GM21528 (cell line): ENCODE data around the gene GATM.
"Not testable (repeated sequence)": the region's sequence is repeated elsewhere in the genome, so short reads cannot be mapped to it uniquely, and the experiment has no call there.

Experiments
- ATAC-seq: cut with Tn5 transposase; IDR thresholded peaks from one replicate; pipeline ENCODE4 v1.9.1; 2021; ENCODE audit warnings: mild to moderate bottlenecking, moderate library complexity; ENCODE audit not compliant: unreplicated experiment, low FRiP score

GATM gene

DNA sequence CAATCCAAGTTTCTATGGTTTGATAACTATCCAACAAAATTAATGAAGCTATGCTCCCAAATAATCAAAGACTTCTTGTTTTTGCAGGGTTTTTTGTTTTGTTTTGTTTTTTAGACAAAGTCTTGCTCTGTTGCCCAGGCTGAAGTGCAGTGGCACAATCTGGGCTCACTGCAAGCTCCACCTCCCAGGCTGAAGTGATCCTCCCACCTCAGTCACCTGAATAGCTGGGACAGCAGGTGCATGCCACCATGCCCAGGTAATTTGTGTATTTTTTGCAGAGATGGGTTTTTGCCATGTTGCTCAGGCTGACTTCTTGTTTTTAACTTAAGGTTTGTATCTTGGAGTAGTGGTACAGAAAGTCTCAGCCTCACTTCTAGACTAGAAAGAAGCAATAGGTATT, 11.0 kb upstream of the GATM start:
- no peak for ATAC-seq

DNA sequence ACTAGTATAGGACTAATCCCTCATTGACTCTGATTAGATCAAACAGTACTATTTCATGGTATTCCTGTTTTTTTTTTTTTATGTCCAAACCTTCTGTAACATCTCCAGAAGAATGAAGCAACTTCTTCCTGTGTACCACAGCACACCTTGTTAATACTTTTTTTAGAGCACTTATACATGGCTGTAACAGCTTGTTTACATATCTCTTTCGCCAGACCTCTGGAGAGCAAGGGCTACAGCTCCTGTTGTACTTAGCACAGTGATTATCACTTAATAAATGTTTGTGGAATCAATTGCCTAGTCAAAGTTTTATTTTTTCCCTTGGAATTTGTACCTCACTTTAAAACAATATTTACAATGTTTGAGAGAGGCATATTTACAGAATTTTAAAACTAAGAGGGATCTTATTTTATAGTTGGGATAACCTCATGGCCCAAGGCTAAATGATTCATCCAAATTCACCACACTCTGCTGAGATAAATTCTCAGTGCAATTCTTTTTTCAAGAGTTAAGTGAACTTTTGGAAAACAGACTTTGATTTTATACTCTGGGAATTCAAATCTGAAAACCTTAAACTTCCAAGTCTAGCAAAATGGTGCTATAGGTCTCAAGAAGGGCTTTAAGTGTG, 9.2 kb upstream of the GATM start:
- no peak for ATAC-seq

DNA sequence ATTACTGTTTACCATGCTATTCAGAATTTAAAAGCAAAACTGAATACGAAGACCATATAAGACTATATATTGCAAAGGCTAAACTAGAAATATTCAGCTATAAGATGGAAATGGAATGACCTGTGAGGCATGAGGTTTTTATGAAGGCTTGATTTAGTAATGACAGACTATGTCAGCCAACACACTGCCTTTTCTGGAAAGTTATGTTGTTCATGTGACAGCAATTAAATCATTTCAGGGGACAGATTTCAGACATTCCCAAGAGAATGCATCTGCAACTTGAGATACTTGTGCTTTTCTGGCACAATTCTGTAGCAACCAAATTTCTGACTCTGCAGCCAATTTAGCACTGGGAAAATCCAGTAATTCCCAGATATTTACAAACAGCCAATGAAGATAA, 8.6 kb upstream of the GATM start:
- no peak for ATAC-seq

DNA sequence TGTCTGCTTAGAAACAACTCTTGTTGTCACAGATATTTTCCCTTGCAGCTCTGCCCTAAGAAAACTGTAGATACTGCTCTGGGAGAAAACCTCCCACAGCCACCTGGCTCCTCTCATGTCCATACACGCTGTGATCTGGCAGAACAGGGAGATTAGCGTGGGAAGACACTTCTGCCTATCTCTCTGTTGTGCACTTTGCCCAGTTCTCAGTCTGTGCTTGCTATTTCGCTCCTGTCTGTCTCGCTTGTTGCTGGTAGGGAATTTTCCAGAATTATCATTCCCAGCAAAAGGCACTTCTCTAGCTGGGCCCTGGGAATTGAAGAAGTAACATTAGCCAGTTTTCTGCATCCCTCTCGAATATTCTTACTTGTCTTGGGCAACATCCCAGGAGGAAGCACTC, 8.1 kb upstream of the GATM start:
- no peak for ATAC-seq

DNA sequence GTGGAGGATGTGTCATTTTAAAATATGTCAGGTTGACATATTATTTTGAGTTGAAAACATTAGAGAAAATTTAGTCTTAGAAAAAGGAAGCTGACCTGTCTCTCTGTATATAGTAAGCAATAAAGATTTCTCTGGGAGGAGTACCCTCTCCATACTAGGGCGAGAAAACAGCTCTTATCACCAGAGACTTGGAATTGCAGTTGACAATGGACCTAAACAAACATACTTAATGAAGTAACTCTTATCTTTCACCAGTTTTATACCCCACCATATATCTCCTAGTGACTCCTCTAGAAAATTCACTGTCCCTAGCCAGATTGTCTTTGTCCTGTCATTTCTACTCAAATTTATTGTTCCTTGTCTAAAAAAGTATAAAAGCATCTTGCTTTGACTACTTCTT, 7.2 kb upstream of the GATM start:
- no peak for ATAC-seq

DNA sequence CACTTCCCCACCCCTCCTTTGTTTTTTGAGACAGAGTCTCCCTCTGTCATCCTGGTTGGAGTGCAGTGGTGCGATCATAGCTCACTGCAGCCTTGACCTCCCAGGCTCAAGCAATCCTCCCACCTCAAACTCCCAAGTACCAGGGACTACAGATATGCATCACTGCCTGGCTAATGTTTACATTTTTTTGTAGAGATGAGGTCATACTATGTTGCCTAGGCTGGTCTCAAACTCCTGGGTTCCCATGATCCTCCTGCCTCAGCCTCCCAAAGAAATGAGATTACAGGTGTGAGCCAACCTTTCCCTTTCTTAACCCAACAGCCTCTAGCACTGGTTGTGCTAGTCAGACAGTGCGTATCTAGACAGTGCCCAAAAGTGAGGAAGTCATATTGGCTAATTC, 6.4 kb upstream of the GATM start:
- no peak for ATAC-seq

DNA sequence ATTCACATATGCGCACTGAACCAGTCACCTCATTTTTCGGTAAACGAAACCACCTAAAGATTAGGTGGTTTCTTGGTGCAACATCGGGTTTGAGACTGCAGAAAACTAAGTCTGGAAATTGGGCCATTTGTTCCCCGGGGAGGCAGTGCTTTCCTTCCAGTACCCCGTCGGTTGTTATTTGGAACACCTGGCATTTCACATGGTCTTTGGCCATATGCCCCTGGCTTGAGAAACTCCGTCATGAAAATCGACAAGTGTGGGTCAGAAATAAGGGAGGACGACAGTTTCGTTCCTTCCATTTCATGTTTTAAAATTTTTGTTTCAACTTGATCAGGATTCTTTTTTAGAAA, 544 bp upstream of the GATM start:
- no peak for ATAC-seq

DNA sequence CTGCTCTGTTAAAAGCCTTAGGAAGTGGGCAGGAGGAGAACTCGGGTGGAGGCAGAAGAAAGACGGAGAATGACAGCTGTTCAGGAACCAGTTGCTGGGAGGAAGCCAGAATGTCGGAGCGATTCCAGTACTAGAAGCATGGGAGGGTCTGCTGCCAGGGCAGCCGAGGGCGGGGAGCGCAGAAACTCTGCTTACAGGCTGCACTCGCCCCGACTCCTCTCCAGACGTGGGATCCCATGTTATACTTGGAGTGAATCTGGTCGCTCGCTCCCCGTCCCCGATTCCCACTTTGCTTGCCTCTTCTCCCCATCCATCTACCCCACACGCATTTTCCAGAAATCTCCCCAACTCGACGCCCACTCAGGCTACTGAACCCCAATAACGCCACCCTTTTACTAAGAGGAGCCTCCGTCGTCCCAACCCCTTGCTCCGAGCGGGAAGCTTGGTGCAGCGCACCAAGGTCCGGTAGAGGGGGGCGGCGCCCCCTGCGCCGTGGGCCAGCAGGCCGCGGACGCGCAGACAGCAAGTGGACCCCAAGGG, 665 bp downstream of the GATM start:
- peak; percentile 24 for ATAC-seq

DNA sequence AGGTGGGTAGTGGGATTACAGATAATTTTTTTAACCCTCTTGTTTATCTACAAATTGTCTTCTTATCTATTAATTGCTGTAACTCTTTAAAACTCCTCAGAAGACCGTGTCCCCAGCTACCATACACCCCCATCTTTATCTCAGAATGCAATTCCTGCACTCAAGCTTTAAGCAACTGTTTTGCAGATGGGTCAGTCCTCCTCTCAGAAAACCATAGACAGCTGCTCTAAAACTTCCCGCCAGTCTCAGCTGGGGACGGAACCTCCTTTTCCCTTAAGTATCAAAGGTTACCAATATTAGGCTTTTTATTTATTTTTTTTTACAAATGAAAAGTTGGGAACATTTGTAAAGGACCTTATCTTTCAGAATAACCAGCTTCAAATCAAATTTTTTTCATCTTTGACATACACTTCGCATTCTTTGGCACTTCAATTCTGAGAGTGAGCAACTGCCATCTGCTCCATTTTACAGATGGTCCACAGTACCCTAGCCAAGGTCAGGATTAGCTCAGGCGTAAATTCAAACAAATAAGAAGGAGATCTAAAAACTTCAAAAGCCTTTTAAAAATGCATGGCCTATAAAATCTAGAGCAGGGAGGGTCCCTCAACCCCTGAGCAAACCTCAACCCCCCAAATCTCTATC, 1.3 kb downstream of the GATM start:
- ATAC-seq = no peak

DNA sequence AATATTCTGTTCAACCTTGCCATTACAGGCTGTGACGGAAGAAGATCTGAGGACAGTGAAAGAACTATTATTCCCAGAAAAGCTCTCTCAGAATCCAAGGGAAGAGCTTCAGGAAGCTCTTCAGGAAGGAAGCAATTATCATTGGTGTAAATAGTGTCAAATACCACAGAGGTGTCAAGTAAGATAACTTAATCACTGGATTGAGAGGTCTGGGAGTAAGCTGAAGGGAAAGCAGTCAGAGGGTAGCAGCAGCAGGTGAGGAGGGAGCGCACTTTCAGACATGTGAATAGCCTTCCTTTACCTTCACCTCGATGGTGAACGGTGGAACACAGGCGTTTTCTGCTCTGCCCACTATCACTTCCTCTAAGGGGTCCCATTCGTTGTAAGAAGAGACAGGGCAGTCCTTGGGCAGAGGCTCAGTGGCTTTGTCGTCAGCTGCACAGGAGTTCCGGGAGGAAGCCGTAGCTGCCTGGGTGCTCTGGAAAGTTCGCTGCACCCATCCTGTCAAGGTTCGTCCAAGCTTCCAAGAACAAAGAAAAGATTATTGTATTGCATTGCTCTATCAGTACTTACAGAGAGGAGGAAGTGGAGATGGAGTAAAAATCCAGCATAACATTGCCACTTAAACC, 1.9 kb downstream of the GATM start:
- ATAC-seq = no peak

DNA sequence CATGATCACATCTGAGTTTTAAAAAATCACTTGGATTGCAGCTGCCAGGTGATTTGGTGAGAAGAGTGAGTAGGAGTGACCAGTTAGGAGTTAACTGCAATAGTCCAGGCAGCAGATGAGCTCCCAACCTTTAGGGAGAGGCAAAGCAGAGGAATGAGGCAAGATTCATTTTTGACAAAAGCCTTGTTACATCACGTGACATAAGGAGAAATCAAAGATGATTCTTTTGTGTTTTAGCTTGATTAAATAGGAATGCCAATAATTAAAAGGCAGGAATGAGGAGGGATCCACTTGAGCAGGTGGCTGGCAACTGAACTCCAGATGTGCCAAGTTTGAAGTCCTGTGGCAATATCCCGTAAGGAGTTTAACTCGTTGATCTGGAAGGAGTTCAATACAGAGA, 2.5 kb downstream of the GATM start:
- no peak for ATAC-seq

DNA sequence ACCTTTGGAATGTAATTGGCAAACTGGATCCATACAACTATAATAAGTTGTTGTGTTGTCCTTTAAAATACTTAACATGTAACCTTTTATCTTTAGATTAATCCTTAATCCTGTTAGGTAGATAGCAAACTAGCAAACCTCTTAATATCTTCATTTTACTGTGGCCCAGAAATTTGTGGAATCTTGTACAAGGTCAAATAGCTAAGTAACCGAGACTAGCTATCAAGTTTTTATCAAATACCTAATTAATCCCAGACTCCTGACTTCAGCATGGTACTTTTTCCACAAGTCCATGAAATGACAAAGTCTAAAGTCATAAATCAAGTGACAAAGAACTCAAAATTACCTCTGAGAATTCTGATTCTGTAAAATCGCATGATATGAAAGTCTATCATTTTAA, 4.4 kb downstream of the GATM start:
- no peak for ATAC-seq

DNA sequence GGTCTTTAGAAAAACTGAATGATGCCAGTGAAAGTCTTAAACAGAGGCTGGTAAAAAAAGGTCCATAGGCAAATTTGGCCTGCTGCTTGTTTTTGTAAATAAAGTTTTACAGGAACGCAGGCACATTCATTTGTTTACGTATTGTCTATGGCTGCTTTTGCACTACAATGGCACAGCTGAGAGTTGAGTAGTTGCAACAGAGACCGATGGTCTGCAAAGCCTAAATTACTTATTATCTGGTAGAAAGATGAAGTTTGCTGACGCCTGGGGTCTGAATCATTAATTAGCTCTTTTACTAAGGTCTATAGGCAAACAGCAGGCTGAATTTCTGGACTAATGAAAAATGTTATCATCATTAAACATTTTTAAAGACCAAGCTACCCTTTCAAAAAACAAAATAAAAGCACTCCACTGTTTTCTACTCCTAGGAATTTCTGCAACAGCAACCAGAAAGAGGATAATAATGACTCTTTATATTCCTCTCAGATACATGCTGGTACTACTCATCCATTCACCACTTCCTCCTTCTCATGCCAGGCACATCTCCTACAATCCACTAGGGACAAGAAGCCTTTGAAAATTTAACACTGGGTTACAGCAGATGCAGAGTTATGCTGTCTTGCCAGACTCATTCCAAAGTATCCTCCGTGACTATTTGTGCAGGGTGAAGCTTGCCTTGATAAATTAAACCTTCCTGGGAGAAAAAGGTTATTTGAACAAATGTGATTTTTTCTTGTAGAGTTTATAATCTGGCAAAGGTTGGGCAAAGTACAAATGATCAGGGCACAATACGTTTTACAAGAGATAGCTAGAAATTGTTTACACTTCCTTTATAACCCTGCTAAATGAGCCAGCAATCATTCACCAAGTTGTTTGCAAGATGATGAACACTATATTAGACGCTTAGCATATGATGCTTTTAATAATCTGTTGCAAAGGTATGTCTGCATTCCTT, 6.0 kb downstream of the GATM start:
- no peak for ATAC-seq

DNA sequence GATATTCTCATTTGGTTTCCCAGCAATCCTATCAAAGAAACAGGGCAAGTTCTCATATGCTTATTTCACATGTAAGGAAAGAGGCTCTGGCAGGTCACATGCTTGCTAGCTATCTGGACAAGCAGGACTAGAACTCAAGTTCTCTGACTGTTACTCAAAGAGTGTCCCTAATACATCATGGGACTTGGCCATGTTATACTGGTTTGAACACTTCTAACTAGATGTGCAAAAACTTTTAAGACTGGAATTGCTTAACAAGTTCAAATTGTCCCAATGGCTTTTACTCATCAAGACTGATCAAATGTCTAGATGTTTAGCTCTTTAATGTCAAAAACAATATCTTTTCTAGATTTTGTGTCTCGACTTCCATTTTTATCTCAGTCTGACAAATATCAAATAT, 6.8 kb downstream of the GATM start:
- no peak for ATAC-seq

DNA sequence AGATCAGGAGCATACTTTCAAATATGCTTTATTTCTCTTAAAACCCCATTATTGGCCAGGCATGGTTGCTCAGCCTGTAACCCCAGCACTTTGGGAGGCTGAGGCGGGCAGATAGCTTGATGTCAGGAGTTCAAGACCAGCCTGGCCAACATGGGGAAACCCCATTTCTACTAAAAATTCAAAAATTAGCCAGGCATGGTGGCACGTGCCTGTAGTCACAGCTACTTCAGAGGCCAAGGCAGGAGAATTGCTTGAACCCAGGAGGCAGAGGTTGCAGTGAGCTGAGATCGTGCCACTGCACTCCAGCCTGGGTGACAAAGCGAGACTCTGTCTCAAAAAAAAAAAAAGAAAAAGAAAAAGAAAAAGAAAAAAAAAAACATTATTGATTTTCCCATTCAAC, 8.3 kb downstream of the GATM start:
- ATAC-seq = not testable (repeated sequence)

DNA sequence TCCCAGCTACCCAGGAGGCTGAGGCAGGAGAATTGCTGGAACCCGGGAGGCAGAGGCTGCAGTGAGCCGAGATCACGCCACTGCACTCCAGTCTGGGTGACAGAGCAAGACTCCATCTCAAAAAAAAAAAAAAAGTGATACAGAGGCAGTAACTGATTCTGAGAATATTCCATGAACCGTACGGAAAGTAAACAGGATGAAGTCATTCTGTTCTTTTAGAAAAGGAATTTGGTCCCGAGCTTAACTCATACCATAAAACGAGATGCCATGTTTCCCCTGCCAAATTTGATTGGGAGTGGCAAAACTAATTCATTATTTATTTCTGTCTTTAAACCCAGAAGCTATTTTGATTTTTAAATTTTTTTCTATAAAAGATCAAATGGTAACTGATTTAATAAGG, 11.1 kb downstream of the GATM start:
- not testable (repeated sequence) for ATAC-seq

DNA sequence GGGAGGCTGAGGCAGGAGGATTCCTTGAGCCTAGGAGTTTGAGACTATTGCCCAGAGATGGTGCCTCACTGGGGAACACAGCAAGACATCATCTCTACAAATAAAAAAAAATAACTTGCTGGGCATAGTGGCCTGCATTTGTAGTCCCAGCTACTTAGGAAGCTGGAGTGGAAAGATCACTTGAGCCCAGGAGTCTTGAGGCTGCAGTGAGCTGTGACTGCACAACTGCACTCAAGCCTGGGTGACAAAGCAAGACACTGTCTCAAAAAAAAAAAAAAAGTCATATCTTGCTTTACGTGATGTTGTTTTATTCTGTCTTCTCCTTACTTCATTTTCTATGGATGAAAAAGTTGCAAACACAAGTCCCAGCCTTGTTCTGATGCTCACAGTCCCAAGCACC, 14.1 kb downstream of the GATM start:
- no peak for ATAC-seq

DNA sequence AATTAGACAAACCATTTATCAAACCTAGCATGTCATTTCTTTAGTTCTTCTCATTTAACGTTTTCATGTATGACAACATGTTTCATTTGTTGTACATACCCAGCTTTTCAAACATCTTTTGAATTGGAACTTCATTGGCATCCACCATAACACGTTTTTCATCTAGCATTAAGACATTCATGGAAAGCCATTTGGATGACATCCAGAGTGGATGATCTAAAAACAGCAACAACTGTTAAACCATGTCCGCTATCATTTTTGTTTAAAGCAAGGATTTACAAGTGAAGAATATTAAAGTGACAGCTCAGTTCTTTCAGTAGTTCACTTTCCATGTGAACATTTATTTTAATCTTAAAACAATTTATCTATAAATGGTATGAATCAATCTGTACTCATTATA, 14.5 kb downstream of the GATM start:
- no peak for ATAC-seq

DNA sequence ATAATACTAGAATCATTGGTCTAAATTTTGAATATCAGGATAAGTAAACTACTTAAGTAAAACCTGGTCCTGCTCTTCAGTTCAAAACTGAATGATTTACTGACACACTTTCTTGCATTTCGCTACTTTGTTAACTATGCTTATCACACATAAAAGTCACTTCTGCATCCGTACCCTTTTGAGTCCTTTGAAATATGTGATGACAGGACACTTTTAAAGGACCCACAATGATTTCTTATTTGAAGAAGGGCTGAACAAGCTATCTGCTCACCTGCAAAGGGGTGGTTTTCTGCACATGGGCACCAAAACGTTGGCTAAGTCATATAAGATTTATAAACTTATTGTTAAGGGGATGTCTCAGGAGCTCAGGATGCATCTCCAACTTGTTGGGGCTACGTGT, 15.0 kb downstream of the GATM start:
- ATAC-seq = no peak

DNA sequence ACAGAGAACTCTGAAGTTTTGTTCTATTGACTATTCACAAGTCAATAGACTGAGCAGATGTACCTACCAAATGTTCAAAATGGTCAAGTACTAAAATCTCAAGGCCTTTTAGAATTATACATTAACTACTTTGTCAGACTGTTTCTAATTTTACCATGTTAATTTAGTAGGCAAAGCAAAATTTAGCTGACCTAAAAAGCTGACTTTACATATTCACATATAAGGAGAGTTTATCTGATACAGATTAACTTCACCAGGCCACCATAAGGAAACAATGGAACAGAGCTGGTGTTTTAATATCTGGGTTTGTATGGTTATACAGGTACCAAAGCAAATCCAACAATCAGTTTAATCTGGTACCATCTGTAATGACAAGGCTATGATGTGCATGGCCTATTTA, 15.9 kb downstream of the GATM start:
- no peak for ATAC-seq

DNA sequence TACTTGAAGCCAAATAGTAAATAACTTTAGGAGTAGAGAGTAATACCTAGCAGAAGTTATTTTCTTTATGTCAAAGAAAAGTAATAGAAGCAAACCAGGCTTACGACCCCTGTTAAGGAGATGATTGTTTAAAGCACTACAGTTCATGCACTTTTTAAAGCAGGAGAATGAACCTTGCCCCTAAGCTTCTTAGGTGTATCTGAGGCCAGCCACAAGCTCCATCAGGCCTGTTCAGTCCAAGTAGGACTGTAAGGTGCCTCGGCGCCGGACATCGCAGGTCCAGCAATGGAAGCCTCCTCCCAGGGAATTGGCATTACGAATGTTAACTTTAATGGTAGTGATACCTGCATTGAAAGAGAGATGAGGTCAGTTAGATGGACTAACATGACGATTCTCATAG, 16.5 kb downstream of the GATM start:
- no peak for ATAC-seq
